Activated T-cell treated with anti-CD3 and anti-CD28 coated beads, Interleukin-2, amount 50 U/mL, for 24 hours (primary cell): ENCODE measurements around the gene XYLT1.
A peak's percentile ranks its signal among the peaks of the same experiment; 100 is the strongest.
"Not testable (repeated sequence)": the region's sequence is repeated elsewhere in the genome, so short reads cannot be mapped to it uniquely, and the experiment has no call there.

ENCODE experiments used
- DNase-seq: peaks from one replicate; pipeline ENCODE4 v3.0.0-alpha.2; 2020
- H3K27ac Mint-ChIP-seq: 2 replicates; pipeline ENCODE4 v1.8.0; 2020; ENCODE audit warnings: mild to moderate bottlenecking, mixed read lengths
- H3K27me3 Mint-ChIP-seq: 2 replicates; pipeline ENCODE4 v1.8.0; 2020; ENCODE audit warnings: mixed read lengths
- H3K36me3 Mint-ChIP-seq: 2 replicates; pipeline ENCODE4 v1.8.0; 2020; ENCODE audit warnings: low read depth, mixed read lengths
- H3K4me1 Mint-ChIP-seq: 2 replicates; pipeline ENCODE4 v1.8.0; 2020; ENCODE audit warnings: low read depth, mixed read lengths
- H3K4me3 Mint-ChIP-seq: 2 replicates; pipeline ENCODE4 v1.8.0; 2020; ENCODE audit warnings: mild to moderate bottlenecking, moderate library complexity, mixed read lengths
- H3K9me3 Mint-ChIP-seq: 2 replicates; pipeline ENCODE4 v1.8.0; 2020; ENCODE audit warnings: mixed read lengths

The XYLT1 gene

DNA sequence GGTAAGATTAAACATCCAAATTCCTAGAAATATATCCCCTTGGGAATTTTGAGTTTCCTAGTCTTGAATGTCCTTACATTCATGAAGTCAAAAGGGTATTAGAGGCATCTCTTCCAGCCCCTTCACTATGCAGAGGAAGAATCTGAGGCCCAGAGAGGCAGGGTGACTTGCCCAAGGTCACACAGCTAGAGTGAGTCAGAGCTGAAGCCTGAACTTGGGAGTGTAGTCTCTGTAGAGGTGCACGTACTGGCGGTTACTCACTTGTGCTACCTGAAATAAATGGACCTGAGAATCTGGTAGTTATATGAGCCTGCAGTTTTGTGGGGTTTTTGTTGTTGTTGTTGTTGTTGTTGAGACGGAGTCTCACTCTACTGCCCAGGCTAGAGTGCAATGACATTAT is 164.0 kb downstream of the XYLT1 start:
- H3K9me3 Mint-ChIP-seq, result no peaks in the 10 kb centered on the region
- no peak for DNase-seq
- H3K36me3 Mint-ChIP-seq, result no peaks in the 10 kb centered on the region
- no peak overlapping the region for H3K27ac Mint-ChIP-seq
- H3K27me3 Mint-ChIP-seq, result no peaks in the 10 kb centered on the region
- no peak overlapping the region for H3K4me3 Mint-ChIP-seq
- peaks cover 63% of the 10 kb centered on the region for H3K4me1 Mint-ChIP-seq

DNA sequence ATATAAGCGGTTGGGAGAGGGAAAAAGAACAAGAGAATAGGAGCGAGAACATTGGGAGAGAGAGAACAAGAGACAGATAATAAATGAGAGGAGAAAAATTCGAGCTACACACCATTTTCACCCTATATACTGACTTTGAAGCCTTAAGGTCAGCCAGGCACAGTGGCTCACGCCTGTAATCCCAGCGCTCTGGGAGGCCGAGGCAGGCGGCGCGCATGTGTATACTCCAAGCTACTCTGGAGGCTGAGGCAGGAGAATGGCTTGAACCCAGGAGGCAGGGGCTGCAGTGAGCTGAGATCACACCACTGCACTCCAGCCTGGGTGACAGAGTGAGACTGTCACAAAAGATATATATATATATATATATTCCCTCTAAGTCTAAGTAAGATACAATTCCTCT is 164.5 kb downstream of the XYLT1 start:
- H3K36me3 Mint-ChIP-seq, H3K9me3 Mint-ChIP-seq, DNase-seq, H3K27me3 Mint-ChIP-seq, H3K4me3 Mint-ChIP-seq: not testable (repeated sequence)
- H3K27ac Mint-ChIP-seq, result peak overlapping the region; percentile 76
- H3K4me1 Mint-ChIP-seq, result peaks cover 61% of the 10 kb centered on the region

DNA sequence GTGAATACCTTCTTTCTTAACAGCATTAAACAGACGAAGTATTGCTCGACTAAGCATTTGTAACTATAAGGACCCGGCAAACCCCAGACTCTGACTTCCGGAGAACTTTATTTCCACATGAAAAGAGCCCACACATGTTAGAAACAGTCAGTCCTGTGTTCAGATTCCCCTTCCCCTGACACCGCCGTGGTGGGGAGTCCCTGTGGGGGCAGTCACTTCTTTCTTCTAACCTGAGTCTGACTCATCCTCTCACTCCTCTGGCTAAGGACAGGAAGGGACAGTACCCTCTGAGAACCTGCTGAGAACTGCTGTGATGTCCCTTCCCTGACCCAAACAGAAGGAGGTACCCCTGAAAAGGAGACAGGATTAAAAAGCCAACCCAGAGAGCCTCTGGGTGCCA is 165.1 kb downstream of the XYLT1 start:
- Mint-ChIP-seq H3K4me3 (peak overlapping the region; percentile 33), H3K27ac (peak overlapping the region; percentile 76), H3K27me3 (no peaks in the 10 kb centered on the region), H3K36me3 (no peaks in the 10 kb centered on the region), H3K4me1 (peaks cover 56% of the 10 kb centered on the region), H3K9me3 (no peaks in the 10 kb centered on the region)
- peak; percentile 52 for DNase-seq

DNA sequence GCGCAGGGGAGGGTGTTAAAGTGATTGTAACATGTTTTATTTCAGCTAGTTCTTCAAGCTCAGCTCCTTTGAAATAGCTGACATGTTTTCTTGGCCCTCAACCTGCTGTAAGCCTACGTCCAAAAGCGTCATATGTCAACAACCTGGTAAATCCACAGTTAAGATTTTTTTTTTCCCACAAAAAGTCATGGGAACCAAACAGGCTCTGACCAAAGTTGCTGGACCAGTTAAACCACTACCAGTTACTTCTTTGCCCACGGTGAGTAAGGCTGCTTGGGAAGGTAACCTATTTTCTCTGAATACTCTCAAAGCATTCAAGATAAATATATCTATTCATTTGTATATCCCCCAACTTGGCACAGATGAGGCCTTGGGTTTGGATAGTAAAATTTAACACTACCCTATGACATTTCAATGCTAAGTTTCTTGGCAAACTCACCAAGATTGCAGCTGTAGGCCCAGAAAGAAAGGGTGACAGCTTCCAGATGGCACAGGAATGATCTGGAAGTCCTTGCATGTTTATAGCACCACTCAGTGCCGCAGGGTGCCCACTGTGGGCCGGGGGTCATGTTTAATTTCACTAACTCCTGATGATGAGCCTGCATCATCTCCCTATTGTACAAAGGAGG is 166.2 kb downstream of the XYLT1 start:
- Mint-ChIP-seq H3K4me3 (no peak overlapping the region), H3K36me3 (no peaks in the 10 kb centered on the region), H3K4me1 (peaks cover 55% of the 10 kb centered on the region), H3K9me3 (no peaks in the 10 kb centered on the region), H3K27ac (no peak overlapping the region), H3K27me3 (no peaks in the 10 kb centered on the region)
- no peak for DNase-seq

DNA sequence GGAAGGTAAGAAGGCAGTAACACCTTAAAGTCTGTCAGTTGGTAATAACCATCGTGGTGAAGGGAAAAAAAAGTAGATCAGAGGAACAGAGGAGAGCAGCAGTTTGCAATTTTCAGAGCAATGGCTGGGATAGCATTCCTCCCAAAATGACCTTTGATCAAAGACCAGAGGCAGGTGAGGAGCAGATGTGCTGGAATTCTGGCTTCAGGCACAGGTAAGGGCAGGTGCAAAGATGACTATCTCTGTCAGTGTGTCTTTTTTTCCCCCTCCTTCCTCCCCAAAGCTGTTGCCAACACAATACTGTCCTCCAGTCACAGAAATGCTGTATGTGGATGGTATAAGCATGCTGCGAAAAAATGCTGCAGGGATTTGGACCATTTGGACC is 166.7 kb downstream of the XYLT1 start:
- Mint-ChIP-seq H3K27me3 (no peaks in the 10 kb centered on the region), H3K4me1 (peaks cover 53% of the 10 kb centered on the region), H3K27ac (no peak overlapping the region), H3K9me3 (no peaks in the 10 kb centered on the region), H3K36me3 (no peaks in the 10 kb centered on the region), H3K4me3 (no peak overlapping the region)
- DNase-seq, result no peak

DNA sequence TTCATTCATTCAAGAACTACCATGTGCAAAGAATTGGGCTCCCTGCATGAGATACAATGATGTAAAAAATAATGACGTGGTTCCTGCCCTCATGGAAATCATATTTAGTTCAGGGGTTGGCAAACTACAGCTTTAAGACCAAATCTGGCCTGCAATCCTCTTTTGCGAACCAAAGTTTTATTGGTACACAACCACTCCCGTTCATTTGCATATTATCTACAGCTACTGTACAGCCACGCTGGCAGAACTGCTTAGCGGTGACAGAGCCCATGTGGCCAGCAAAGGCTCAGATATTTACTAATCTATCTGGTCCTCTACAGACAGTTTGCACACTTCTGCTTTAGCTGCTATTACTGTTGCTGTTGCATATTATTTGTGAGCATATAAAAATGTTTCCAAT is 167.7 kb downstream of the XYLT1 start:
- Mint-ChIP-seq H3K27ac (no peak overlapping the region), H3K36me3 (no peaks in the 10 kb centered on the region), H3K27me3 (no peaks in the 10 kb centered on the region), H3K9me3 (no peaks in the 10 kb centered on the region), H3K4me1 (peaks cover 52% of the 10 kb centered on the region), H3K4me3 (no peak overlapping the region)
- DNase-seq, result no peak

DNA sequence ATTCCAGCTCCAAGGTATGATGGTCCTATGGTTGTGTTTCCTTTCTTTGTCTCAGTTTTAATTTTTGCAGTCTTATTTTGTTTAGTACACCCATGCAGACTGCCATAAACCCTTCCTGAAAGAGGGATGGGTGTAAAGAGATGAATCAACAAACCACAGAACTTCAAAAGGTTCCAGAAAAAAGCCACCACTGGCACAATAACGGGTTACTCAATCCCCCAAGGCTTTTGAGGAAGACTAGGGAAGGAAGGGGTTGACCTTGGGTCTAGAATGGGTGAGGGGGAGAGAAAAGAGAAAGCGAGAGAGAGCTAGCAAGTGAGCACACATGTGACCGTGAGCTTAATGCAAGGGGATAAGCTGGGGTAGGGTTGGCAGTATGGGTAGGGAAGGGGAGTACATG is 168.1 kb downstream of the XYLT1 start:
- DNase-seq, result no peak
- Mint-ChIP-seq H3K9me3 (no peaks in the 10 kb centered on the region), H3K36me3 (no peaks in the 10 kb centered on the region), H3K27ac (no peak overlapping the region), H3K27me3 (no peaks in the 10 kb centered on the region), H3K4me1 (peaks cover 52% of the 10 kb centered on the region), H3K4me3 (no peak overlapping the region)

DNA sequence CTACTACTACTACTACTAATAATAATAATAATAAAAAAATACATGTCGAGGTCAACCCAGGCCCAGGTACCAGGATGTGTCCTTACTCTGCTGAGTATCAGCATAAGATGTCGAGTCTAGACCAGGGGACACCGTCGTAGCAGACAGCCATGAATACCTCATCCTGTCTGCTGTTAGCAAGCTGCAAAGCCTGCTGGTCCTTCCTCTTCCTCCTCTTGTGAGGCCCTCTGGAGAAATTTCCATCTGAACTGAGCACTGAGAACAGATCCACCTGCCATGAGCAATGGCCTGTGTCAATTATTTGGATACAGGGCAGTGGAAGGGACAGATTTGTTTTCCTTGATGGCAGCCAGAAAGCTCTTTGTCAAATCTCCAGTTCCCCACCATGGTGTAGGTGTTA is 168.5 kb downstream of the XYLT1 start:
- no peak for DNase-seq

DNA sequence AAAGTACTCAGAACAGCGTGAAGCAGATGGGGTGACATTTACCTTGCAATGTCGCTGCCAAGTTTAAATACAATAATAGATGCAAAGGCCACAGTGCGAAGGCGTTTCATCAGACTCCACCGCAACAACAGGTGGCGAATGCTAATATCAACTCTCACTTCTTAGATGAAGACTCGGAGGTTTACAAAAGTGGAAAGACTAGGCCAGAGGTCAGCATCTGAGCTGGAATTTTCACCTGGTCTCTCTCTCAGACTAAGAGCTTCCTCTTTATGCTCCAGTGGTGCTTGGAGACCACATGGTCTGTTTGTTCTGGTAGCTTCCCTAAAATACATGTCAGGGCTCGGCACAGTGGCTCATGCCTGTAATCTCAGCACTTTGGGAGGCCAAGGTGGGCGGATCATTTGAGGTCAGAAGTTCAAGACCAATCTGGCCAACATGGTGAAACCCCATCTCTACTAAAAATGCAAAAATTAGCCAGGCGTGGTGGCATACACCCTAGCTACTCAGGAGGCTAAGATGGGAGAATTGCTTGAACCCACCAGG is 169.1 kb downstream of the XYLT1 start:
- Mint-ChIP-seq H3K36me3 (no peaks in the 10 kb centered on the region), H3K4me1 (peaks cover 47% of the 10 kb centered on the region), H3K27ac (no peak overlapping the region), H3K27me3 (no peaks in the 10 kb centered on the region), H3K9me3 (no peaks in the 10 kb centered on the region), H3K4me3 (no peak overlapping the region)
- DNase-seq, result no peak

More for the DNA sequence above, 168.5 kb downstream of the XYLT1 start:
- peaks cover 50% of the 10 kb centered on the region for H3K4me1 Mint-ChIP-seq
- no peak overlapping the region for H3K27ac Mint-ChIP-seq
- no peak overlapping the region for H3K4me3 Mint-ChIP-seq
- H3K36me3 Mint-ChIP-seq, result no peaks in the 10 kb centered on the region
- H3K27me3 Mint-ChIP-seq, result no peaks in the 10 kb centered on the region
- H3K9me3 Mint-ChIP-seq, result no peaks in the 10 kb centered on the region

DNA sequence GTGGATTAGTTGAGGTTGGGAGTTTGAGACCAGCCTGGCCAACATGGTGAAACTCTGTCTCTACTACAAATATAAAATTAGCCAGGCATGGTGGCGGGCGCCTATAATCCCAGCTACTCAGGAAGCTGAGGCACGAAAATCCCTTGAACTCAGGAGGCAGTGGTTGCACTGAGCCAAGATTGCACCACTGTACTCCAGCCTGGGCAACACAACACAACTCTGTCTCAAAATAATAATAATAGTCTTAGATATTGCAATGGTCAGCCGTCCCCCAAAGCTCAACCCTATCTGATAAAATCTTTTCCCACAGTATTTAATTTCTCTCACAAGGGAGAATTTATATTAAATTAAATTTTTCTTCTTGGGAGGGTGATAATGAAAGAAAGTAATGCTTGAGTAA is 169.6 kb downstream of the XYLT1 start:
- H3K4me3 Mint-ChIP-seq, result no peak overlapping the region
- DNase-seq, result no peak

DNA sequence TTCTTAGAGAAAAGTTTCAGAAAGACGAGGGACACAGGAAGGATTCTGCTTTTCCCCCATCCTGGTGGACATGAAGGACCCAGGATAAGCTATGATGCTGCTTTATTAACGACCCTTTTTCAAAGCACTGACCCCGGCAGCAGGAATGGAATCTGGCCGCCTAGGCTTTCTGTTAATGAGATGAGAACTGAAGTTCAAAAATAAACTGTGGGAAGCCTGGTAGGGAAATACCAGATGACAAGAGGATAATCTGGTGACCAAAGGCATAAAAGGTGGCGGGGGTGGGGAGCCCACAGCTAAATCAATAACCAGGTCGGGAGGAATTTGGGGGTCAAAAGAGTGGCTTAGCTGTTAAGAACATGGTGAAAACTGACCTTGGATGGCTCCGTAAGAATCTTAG is 171.0 kb downstream of the XYLT1 start:
- Mint-ChIP-seq H3K27ac (no peak overlapping the region), H3K27me3 (no peaks in the 10 kb centered on the region), H3K4me1 (peaks cover 33% of the 10 kb centered on the region), H3K4me3 (no peak overlapping the region), H3K36me3 (no peaks in the 10 kb centered on the region), H3K9me3 (no peaks in the 10 kb centered on the region)
- DNase-seq, result no peak

More for the DNA sequence above, 169.6 kb downstream of the XYLT1 start:
- H3K9me3 Mint-ChIP-seq, result no peaks in the 10 kb centered on the region
- peaks cover 46% of the 10 kb centered on the region for H3K4me1 Mint-ChIP-seq
- no peaks in the 10 kb centered on the region for H3K36me3 Mint-ChIP-seq
- no peaks in the 10 kb centered on the region for H3K27me3 Mint-ChIP-seq
- H3K27ac Mint-ChIP-seq, result no peak overlapping the region

DNA sequence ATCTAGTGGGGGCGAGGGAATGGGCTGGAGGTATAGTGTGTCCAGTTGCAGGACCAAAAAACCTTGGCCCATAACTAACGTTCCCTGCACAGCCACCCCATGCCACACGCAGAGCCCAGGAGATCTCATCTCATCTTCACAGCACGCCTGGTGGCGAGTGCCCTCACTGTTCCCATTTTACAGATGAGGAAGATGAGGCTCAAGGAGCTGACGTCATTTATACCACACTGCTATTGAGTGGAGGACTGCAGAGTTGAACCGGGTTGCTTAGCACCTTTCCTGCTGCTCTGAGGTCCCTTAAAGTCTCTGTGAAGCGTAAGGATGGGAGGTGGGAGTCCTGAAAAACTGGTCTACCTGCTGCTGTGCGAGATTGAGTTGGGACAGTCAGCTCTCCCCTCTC is 172.5 kb downstream of the XYLT1 start:
- Mint-ChIP-seq H3K27ac (no peak overlapping the region), H3K4me3 (no peak overlapping the region), H3K27me3 (no peaks in the 10 kb centered on the region), H3K4me1 (peaks cover 17% of the 10 kb centered on the region), H3K36me3 (no peaks in the 10 kb centered on the region), H3K9me3 (no peaks in the 10 kb centered on the region)
- no peak for DNase-seq

DNA sequence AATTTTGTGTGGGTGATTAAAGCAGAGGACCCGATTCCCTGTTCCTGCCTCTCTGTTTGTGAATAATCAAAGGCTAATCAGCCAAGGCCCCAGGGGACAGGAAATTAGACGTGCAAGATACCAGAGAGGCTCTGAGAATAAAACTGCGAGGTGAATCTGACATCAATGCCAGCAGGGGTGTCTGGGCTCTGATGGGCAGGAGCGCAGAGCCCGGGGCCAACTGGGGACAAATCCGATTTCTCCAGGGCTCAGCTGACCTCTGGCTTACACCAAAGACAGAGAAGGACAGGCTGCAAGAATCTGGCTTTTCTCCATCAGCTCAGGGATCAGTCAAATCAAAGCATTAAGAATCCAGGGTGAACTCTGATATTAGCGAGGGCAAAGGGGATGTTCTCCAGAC is 174.3 kb downstream of the XYLT1 start:
- Mint-ChIP-seq H3K4me1 (peaks cover under 1% of the 10 kb centered on the region), H3K27ac (no peak overlapping the region), H3K9me3 (no peaks in the 10 kb centered on the region), H3K4me3 (no peak overlapping the region), H3K36me3 (no peaks in the 10 kb centered on the region), H3K27me3 (no peaks in the 10 kb centered on the region)
- DNase-seq, result no peak

DNA sequence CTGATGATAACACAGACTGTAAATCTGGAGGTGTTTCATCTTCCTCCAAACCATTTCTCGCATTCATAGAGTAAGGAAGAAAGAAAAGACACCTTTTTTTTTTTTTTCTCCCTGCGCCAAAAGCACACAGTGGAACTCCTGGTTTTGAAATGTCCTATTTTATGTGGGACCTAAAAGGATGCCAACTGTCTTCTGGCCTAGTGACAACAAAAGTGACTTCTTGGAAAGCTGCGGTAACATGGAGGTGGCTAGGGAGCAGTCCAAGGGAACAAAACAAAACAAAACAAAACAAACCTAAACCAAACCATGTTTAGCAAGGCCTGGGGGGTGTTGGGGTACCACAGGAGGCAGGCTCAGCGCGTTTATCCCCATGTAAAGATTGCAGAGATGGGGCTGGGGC is 174.8 kb downstream of the XYLT1 start:
- DNase-seq, result no peak
- H3K4me3 Mint-ChIP-seq, result no peak overlapping the region
- no peaks in the 10 kb centered on the region for H3K36me3 Mint-ChIP-seq
- H3K27me3 Mint-ChIP-seq, result no peaks in the 10 kb centered on the region
- no peaks in the 10 kb centered on the region for H3K4me1 Mint-ChIP-seq
- peak overlapping the region; percentile 26 for H3K27ac Mint-ChIP-seq
- no peaks in the 10 kb centered on the region for H3K9me3 Mint-ChIP-seq

DNA sequence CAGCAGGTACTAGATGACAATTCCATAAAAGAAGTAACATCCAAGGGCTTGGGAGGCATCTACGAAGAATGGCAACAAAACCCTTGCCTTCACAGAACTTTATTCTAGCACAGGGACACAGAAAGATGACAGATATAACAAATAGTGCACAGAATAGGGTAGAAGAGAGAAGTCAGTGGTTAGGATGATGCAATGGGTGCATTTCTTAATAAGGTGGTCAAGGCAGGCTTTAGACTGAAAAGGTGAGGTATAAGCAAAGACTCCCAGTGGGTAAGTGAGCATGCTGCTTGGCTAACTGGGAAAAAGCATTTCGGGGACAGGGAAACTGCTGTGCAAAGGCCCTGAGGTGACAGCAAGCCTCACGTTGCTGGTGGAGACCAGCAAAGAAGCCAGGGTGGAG is 175.9 kb downstream of the XYLT1 start:
- no peaks in the 10 kb centered on the region for H3K4me1 Mint-ChIP-seq
- no peak for DNase-seq
- no peak overlapping the region for H3K27ac Mint-ChIP-seq
- H3K36me3 Mint-ChIP-seq, result no peaks in the 10 kb centered on the region
- H3K27me3 Mint-ChIP-seq, result no peaks in the 10 kb centered on the region
- H3K9me3 Mint-ChIP-seq, result no peaks in the 10 kb centered on the region
- H3K4me3 Mint-ChIP-seq, result no peak overlapping the region
